ENCODE measurements around the gene ZNF626. TPM values are rescaled to one million over a fixed set of nuclear protein-coding genes. Genes with fewer than 3 reads are reported as not detected.

Gene ZNF626
- total RNA-seq, 1 donor from 2014 or later, result 11.1 TPM

GRCh38 chr19:20612711-20613316 is 48.6 kb downstream of the ZNF626 start:
- intact Hi-C loops (cut with DNase I), result no loop called here
- peaks cover 6% of the 10 kb centered on the region for H3K9me3 ChIP-seq
- peak overlapping the region; percentile 21 for H3K4me3 ChIP-seq
- H3K4me1 ChIP-seq, result no peaks in the 10 kb centered on the region
- no peaks in the 10 kb centered on the region for H3K27me3 ChIP-seq
- no peaks in the 10 kb centered on the region for H3K36me3 ChIP-seq
- no peak for TF ChIP-seq CTCF (IDR thresholded peaks at IDR 0.05)
- no peak for DNase-seq
- no peak for ATAC-seq
- no peak overlapping the region for H3K27ac ChIP-seq

- no peak overlapping the region for H3K27ac ChIP-seq
- no peaks in the 10 kb centered on the region for H3K36me3 ChIP-seq
- no peak overlapping the region for H3K4me3 ChIP-seq
- no peaks in the 10 kb centered on the region for H3K4me1 ChIP-seq
- intact Hi-C loops (cut with DNase I), result no loop called here
- no peak for TF ChIP-seq CTCF (IDR thresholded peaks at IDR 0.05)
- no peaks in the 10 kb centered on the region for H3K27me3 ChIP-seq
- DNase-seq (no peak), ATAC-seq (no peak)
- peaks cover 10% of the 10 kb centered on the region for H3K9me3 ChIP-seq
These were observed 49.5 kb downstream of the ZNF626 start for GRCh38 chr19:20611866-20612265.

GRCh38 chr19:20607943-20608342 is 53.4 kb downstream of the ZNF626 start:
- DNase-seq, result no peak

More at GRCh38 chr19:20607943-20608342, 53.4 kb downstream of the ZNF626 start:
- Histone ChIP-seq H3K27me3 (no peaks in the 10 kb centered on the region), H3K4me1 (no peaks in the 10 kb centered on the region), H3K27ac (no peak overlapping the region), H3K4me3 (no peak overlapping the region), H3K36me3 (no peaks in the 10 kb centered on the region), H3K9me3 (peaks cover 10% of the 10 kb centered on the region)
- ATAC-seq, result no peak
- intact Hi-C loops (cut with DNase I), result no loop called here
- TF ChIP-seq CTCF (IDR thresholded peaks at IDR 0.05), result no peak

Other genes starting within 250 kb of the ZNF626 start
- 16.5 TPM for gene ZNF737, start 95.8 kb downstream of the ZNF626 start, total RNA-seq
- gene ZNF66, start 114.7 kb upstream of the ZNF626 start, total RNA-seq, result 6.7 TPM